Liver (tissue), 9 donors: Measurements from ENCODE around the gene ECHDC3. TPM values are rescaled to one million over a fixed set of nuclear protein-coding genes. Genes with fewer than 3 reads are reported as not detected.
"Not testable (repeated sequence)": the region's sequence is repeated elsewhere in the genome, so short reads cannot be mapped to it uniquely, and the experiment has no call there.

ENCODE experiments used
- DNase-seq: peaks from one replicate; pipeline ENCODE4 v3.0.0-alpha.2; 2017; ENCODE audit warnings: low spot score
- H3K27ac ChIP-seq, 2 donors: one replicate each; pipeline ENCODE4 v1.7.0; 2013; ENCODE audit warnings: inconsistent platforms in 2 of 2, low read length in 2 of 2, control low read depth in 1 of 2, low read depth in 1 of 2, mild to moderate bottlenecking in 1 of 2
- H3K27me3 ChIP-seq, 4 donors: one replicate each; pipeline versions ENCODE4 v1.6.1 to v1.7.0; 2013; ENCODE audit warnings: low read length in 3 of 4, inconsistent platforms in 1 of 4, mild to moderate bottlenecking in 1 of 4, moderate library complexity in 1 of 4; ENCODE audit not compliant: control insufficient read depth in 4 of 4, insufficient read depth in 4 of 4
- H3K36me3 ChIP-seq, 4 donors: one replicate each; pipeline versions ENCODE4 v1.6.1 to v1.7.0; 2013; ENCODE audit warnings: low read length in 3 of 4, mild to moderate bottlenecking in 3 of 4, low read depth in 1 of 4, moderate library complexity in 1 of 4; ENCODE audit not compliant: control insufficient read depth in 4 of 4, insufficient read depth in 3 of 4
- H3K4me1 ChIP-seq, 4 donors: one replicate each; pipeline versions ENCODE4 v1.6.1 to v1.7.0; 2013; ENCODE audit warnings: low read length in 3 of 4, mild to moderate bottlenecking in 3 of 4, moderate library complexity in 1 of 4; ENCODE audit not compliant: control insufficient read depth in 4 of 4, insufficient read depth in 4 of 4
- H3K4me3 ChIP-seq, 3 donors: one replicate each; pipeline versions ENCODE4 v1.6.1 to v1.7.0; 2013; ENCODE audit warnings: low read length in 3 of 3, control low read depth in 1 of 3, low read depth in 1 of 3, mild to moderate bottlenecking in 1 of 3
- H3K9ac ChIP-seq, 2 donors: one replicate each; pipeline ENCODE4 v1.7.0; 2013; ENCODE audit warnings: low read length in 2 of 2, mild to moderate bottlenecking in 2 of 2, moderate library complexity in 2 of 2, control low read depth in 1 of 2, low read depth in 1 of 2
- H3K9me3 ChIP-seq, 4 donors: one replicate each; pipeline versions ENCODE4 v1.6.1 to v1.7.0; 2013; ENCODE audit warnings: low read length in 3 of 4; ENCODE audit not compliant: control insufficient read depth in 4 of 4
- ATF3 ChIP-seq: IDR thresholded peaks from 2 replicates; pipeline ENCODE4 v1.6.1; 2016; ENCODE audit warnings: antibody characterized with exemption
- EGR1 ChIP-seq, 2 donors: IDR thresholded peaks; 2 replicates each; pipeline ENCODE4 v1.6.1; 2016 to 2018; ENCODE audit warnings: antibody characterized with exemption in 2 of 2, low read depth in 2 of 2
- FOXA2 ChIP-seq: IDR thresholded peaks from 2 replicates; pipeline ENCODE4 v1.6.1; 2016; ENCODE audit warnings: antibody characterized with exemption
- GABPA ChIP-seq, 2 donors: IDR thresholded peaks in 1 of 2; conservative IDR thresholded peaks in 1 of 2; 2 replicates each; pipeline ENCODE4 v1.6.1; 2016; ENCODE audit warnings: antibody characterized with exemption in 2 of 2, mild to moderate bottlenecking in 1 of 2, moderate library complexity in 1 of 2
- HNF4A ChIP-seq, 2 donors: conservative IDR thresholded peaks; 2 replicates each; pipeline ENCODE4 v1.6.1; 2016; ENCODE audit warnings: antibody characterized with exemption in 2 of 2, mild to moderate bottlenecking in 2 of 2
- HNF4G ChIP-seq: IDR thresholded peaks from 2 replicates; pipeline ENCODE4 v1.6.1; 2016; ENCODE audit warnings: antibody characterized with exemption
- JUND ChIP-seq, 2 donors: IDR thresholded peaks; 2 replicates each; pipeline ENCODE4 v1.6.1; 2016; ENCODE audit warnings: antibody characterized with exemption in 2 of 2
- RAD21 ChIP-seq, 2 donors: IDR thresholded peaks; 2 replicates each; pipeline ENCODE4 v1.6.1; 2016; ENCODE audit warnings: antibody characterized with exemption in 2 of 2, mild to moderate bottlenecking in 2 of 2
- RXRA ChIP-seq, 2 donors: IDR thresholded peaks; 2 replicates each; pipeline ENCODE4 v1.6.1; 2017 to 2018; ENCODE audit warnings: antibody characterized with exemption in 2 of 2, mild to moderate bottlenecking in 1 of 2
- TAF1 ChIP-seq: conservative IDR thresholded peaks from 2 replicates; pipeline ENCODE4 v1.6.1; 2016; ENCODE audit warnings: antibody characterized with exemption, mild to moderate bottlenecking
- YY1 ChIP-seq: IDR thresholded peaks from 2 replicates; pipeline ENCODE4 v1.6.1; 2016; ENCODE audit warnings: antibody characterized with exemption, mild to moderate bottlenecking
- WGBS: extraction: QIAGEN DNeasy Blood & Tissue Kit; methylation state at CpG from one replicate; pipeline ENCODE4 v1.1.7; 2013; 5-methylcytosine and 5-hydroxymethylcytosine counted together
- polyA plus RNA-seq, 2 donors: library from polyadenylated mRNA; stranded (reverse) in 1 of 2; unstranded in 1 of 2; fragments of 200-250 nt in 1 of 2; fragments of >200 nt in 1 of 2; fragmentation: Nextera tagmentation in 1 of 2; extraction: Ambion mirVana in 1 of 2; gene quantifications; one replicate each; pipeline versions ENCODE4 v1.2.1 to v1.2.3, GENCODE V29; 2013 to 2015
- total RNA-seq, 2 donors: library from RNA; depleted of rRNA; stranded (reverse); fragments of >200 nt; gene quantifications; one replicate each; pipeline ENCODE4 v1.2.3, GENCODE V29; 2014
- TF ChIP-seq, protein P1 (sequence below): IDR thresholded peaks from 2 replicates; pipeline ENCODE4 v1.6.1; 2016; ENCODE audit warnings: antibody characterized with exemption, mild to moderate bottlenecking
- TF ChIP-seq, protein P2 (sequence below): IDR thresholded peaks from 2 replicates; pipeline ENCODE4 v1.6.1; 2016; ENCODE audit warnings: antibody characterized with exemption
- TF ChIP-seq, protein P3 (sequence below): IDR thresholded peaks from 2 replicates; pipeline ENCODE4 v1.6.1; 2016; ENCODE audit warnings: antibody characterized with exemption
- donor health status: healthy.
- donor health status: healthy.
- donor health status: healthy.
- donor health status: healthy.
- donor health status: healthy.

The ECHDC3 gene
- total and polyA plus RNA-seq, 4 donors: 6.1 to 144 (median 97.3) TPM

- H3K9ac ChIP-seq, H3K27me3 ChIP-seq, H3K4me1 ChIP-seq, DNase-seq, H3K27ac ChIP-seq, H3K4me3 ChIP-seq, H3K9me3 ChIP-seq, H3K36me3 ChIP-seq: not testable (repeated sequence)
- peak in 1 of 2 donors; percentile 15 for TF ChIP-seq HNF4A (conservative IDR thresholded peaks at IDR 0.05)
- 63% methylated on average over 6 of the region's 6 CpGs for WGBS
These were observed 33.4 kb upstream of the ECHDC3 start for GRCh38 chr10:11708801-11709200.

GRCh38 chr10:11712744-11713143, 29.4 kb upstream of the ECHDC3 start:
- no peaks in the 10 kb centered on the region for H3K9me3 ChIP-seq
- no peak overlapping the region for H3K4me3 ChIP-seq
- no peaks in the 10 kb centered on the region for H3K36me3 ChIP-seq
- H3K27me3 ChIP-seq: no peaks in the 10 kb centered on the region
- TF ChIP-seq EGR1 (IDR thresholded peaks at IDR 0.05; ENCODE audit: low read depth in 2 of 2) (no peak), RAD21 (IDR thresholded peaks at IDR 0.05) (no peak), HNF4A (conservative IDR thresholded peaks at IDR 0.05) (no peak), RXRA (IDR thresholded peaks at IDR 0.05) (no peak), JUND (IDR thresholded peaks at IDR 0.05) (no peak), GABPA (IDR thresholded peaks at IDR 0.05 in 1 of 2, conservative IDR thresholded peaks at IDR 0.05 in 1 of 2) (no peak), YY1 (no peak), HNF4G (no peak), ATF3 (no peak), FOXA2 (no peak), TAF1 (no peak)
- TF ChIP-seq, protein P1, sequence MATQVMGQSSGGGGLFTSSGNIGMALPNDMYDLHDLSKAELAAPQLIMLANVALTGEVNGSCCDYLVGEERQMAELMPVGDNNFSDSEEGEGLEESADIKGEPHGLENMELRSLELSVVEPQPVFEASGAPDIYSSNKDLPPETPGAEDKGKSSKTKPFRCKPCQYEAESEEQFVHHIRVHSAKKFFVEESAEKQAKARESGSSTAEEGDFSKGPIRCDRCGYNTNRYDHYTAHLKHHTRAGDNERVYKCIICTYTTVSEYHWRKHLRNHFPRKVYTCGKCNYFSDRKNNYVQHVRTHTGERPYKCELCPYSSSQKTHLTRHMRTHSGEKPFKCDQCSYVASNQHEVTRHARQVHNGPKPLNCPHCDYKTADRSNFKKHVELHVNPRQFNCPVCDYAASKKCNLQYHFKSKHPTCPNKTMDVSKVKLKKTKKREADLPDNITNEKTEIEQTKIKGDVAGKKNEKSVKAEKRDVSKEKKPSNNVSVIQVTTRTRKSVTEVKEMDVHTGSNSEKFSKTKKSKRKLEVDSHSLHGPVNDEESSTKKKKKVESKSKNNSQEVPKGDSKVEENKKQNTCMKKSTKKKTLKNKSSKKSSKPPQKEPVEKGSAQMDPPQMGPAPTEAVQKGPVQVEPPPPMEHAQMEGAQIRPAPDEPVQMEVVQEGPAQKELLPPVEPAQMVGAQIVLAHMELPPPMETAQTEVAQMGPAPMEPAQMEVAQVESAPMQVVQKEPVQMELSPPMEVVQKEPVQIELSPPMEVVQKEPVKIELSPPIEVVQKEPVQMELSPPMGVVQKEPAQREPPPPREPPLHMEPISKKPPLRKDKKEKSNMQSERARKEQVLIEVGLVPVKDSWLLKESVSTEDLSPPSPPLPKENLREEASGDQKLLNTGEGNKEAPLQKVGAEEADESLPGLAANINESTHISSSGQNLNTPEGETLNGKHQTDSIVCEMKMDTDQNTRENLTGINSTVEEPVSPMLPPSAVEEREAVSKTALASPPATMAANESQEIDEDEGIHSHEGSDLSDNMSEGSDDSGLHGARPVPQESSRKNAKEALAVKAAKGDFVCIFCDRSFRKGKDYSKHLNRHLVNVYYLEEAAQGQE: no peak
- TF ChIP-seq, protein P2, sequence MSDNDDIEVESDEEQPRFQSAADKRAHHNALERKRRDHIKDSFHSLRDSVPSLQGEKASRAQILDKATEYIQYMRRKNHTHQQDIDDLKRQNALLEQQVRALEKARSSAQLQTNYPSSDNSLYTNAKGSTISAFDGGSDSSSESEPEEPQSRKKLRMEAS: no peak
- TF ChIP-seq, protein P3, sequence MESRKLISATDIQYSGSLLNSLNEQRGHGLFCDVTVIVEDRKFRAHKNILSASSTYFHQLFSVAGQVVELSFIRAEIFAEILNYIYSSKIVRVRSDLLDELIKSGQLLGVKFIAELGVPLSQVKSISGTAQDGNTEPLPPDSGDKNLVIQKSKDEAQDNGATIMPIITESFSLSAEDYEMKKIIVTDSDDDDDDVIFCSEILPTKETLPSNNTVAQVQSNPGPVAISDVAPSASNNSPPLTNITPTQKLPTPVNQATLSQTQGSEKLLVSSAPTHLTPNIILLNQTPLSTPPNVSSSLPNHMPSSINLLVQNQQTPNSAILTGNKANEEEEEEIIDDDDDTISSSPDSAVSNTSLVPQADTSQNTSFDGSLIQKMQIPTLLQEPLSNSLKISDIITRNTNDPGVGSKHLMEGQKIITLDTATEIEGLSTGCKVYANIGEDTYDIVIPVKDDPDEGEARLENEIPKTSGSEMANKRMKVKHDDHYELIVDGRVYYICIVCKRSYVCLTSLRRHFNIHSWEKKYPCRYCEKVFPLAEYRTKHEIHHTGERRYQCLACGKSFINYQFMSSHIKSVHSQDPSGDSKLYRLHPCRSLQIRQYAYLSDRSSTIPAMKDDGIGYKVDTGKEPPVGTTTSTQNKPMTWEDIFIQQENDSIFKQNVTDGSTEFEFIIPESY: no peak
- 87% methylated on average over 7 of the region's 7 CpGs for WGBS
- no peak overlapping the region for H3K9ac ChIP-seq
- H3K4me1 ChIP-seq: peaks cover 9 to 22% (median 20%) of the 10 kb centered on the region in 4 donors
- no peak overlapping the region for H3K27ac ChIP-seq
- no peak for DNase-seq
